GM12878 (cell line): ENCODE data around the gene ZNF324. TPM values are rescaled to one million over a fixed set of nuclear protein-coding genes. Genes with fewer than 3 reads are reported as not detected.
A peak's percentile ranks its signal among the peaks of the same experiment; 100 is the strongest.

Experiments used
- ATAC-seq: fragments of 200-7000 bp; cut with Tn5 transposase; 3 replicates; pipeline ENCODE4 v1.9.1; 2020; ENCODE audit warnings: mild to moderate bottlenecking, moderate library complexity
- BruUV-seq: library from RNA; stranded (reverse); fragments of 400-500 nt; replicated peaks from 2 replicates; lab custom pipeline; 2021; lab: Mats Ljungman, UMichigan
- CTCF ChIA-PET: fragments of 300-600 bp; sonication (Branson Sonifier 250); formaldehyde crosslinking; extraction: SDS; loops from one replicate; lab custom pipeline; 2021; ENCODE audit warnings: inconsistent platforms; lab: Yijun Ruan, JAX
- POLR2A ChIA-PET: fragments of 350-600 bp; formaldehyde crosslinking; extraction: SDS; loops from one replicate; lab custom pipeline; 2021; ENCODE audit warnings: inconsistent platforms; lab: Charles Lee
- RAD21 ChIA-PET: fragments of 300-600 bp; sonication (Branson Sonifier 250); formaldehyde crosslinking; loops from one replicate; lab custom pipeline; 2023; ENCODE audit warnings: antibody characterized with exemption; ENCODE audit not compliant: unreplicated experiment; lab: Charles Lee
- SMC1A ChIA-PET: fragments of 300-600 bp; sonication (Branson Sonifier 250); formaldehyde crosslinking; loops from one replicate; lab custom pipeline; 2023; ENCODE audit not compliant: unreplicated experiment, uncharacterized antibody; lab: Charles Lee
- DNase-seq: peaks from one replicate; pipeline ENCODE4 v3.0.0-alpha.2; 2011; ENCODE audit warnings: low read depth, low spot score
- FAIRE-seq: peaks from 3 replicates; lab custom pipeline; 2011; peaks lifted over from hg19 to GRCh38; lab: Jason Lieb, UNC
- H2AFZ ChIP-seq: 2 replicates; pipeline ENCODE4 v1.6.0; 2011; ENCODE audit warnings: low read depth, low read length, control low read depth; ENCODE audit not compliant: control insufficient read depth
- H3K27ac ChIP-seq: 2 replicates; pipeline ENCODE4 v1.5.1; 2011; ENCODE audit warnings: control low read depth; ENCODE audit not compliant: control insufficient read depth, insufficient read depth
- H3K27me3 ChIP-seq, 2 experiments: replicated peaks in 1 of 2; 2 replicates each; pipeline versions ENCODE4 v1.6.0 to v1.6.1; 2011; ENCODE audit warnings: low read length in 1 of 2; ENCODE audit not compliant: control insufficient read depth in 2 of 2, insufficient read depth in 2 of 2
- H3K36me3 ChIP-seq, 2 experiments: 2 replicates each; pipeline ENCODE4 v1.5.1; 2011; ENCODE audit warnings: low read length in 1 of 2; ENCODE audit not compliant: control insufficient read depth in 2 of 2, insufficient read depth in 2 of 2
- H3K4me1 ChIP-seq: 2 replicates; pipeline ENCODE4 v1.6.1; 2011; ENCODE audit warnings: mild to moderate bottlenecking, low read length, moderate library complexity, mixed read lengths; ENCODE audit not compliant: control insufficient read depth, insufficient read depth
- H3K4me2 ChIP-seq: 2 replicates; pipeline ENCODE4 v1.6.0; 2011; ENCODE audit warnings: control low read depth; ENCODE audit not compliant: control insufficient read depth, insufficient read depth
- H3K4me3 ChIP-seq: fragments of 200-600 bp; sonication (generic); 2 replicates; pipeline ENCODE4 v1.5.1; 2016
- H3K79me2 ChIP-seq: 2 replicates; pipeline ENCODE4 v1.6.0; 2011; ENCODE audit warnings: low read length; ENCODE audit not compliant: control insufficient read depth, insufficient read depth
- H3K9ac ChIP-seq: 2 replicates; pipeline ENCODE4 v1.8.0; 2011; ENCODE audit warnings: low read length, control low read depth, mixed read lengths; ENCODE audit not compliant: control insufficient read depth, insufficient read depth
- H3K9me3 ChIP-seq: replicated peaks from 3 replicates; pipeline ENCODE4 v1.5.1; 2011; ENCODE audit warnings: mild to moderate bottlenecking, low read length; ENCODE audit not compliant: control insufficient read depth, insufficient read depth
- H4K20me1 ChIP-seq: 2 replicates; pipeline ENCODE4 v1.6.0; 2011; ENCODE audit not compliant: control insufficient read depth, insufficient read depth
- ATF3 ChIP-seq: IDR thresholded peaks from 2 replicates; pipeline ENCODE4 v1.6.1; 2011; ENCODE audit warnings: low read depth, mild to moderate bottlenecking, low read length, moderate library complexity, borderline replicate concordance; ENCODE audit errors: extremely low read depth
- BACH1 ChIP-seq: fragments of 450-650 bp; IDR thresholded peaks from 2 replicates; pipeline ENCODE4 v1.6.1; 2017; ENCODE audit warnings: mild to moderate bottlenecking, borderline replicate concordance
- ELK1 ChIP-seq: IDR thresholded peaks from 2 replicates; pipeline ENCODE4 v1.6.1; 2012; ENCODE audit warnings: low read depth, low read length, improper control_type of control experiment
- FOS ChIP-seq: IDR thresholded peaks from 3 replicates; pipeline ENCODE4 v1.6.1; 2011; ENCODE audit warnings: borderline replicate concordance; ENCODE audit not compliant: insufficient read length; ENCODE audit errors: extremely low read depth
- GABPA ChIP-seq: IDR thresholded peaks from 2 replicates; pipeline ENCODE4 v1.6.1; 2014; ENCODE audit warnings: antibody characterized with exemption, low read depth, mild to moderate bottlenecking, inconsistent platforms
- HCFC1 ChIP-seq: fragments of 150-350 bp; IDR thresholded peaks from 2 replicates; pipeline ENCODE4 v1.6.1; 2014; ENCODE audit warnings: low read length
- LARP7 ChIP-seq: fragments of 450-650 bp; IDR thresholded peaks from 2 replicates; pipeline ENCODE4 v1.6.1; 2017; ENCODE audit warnings: mild to moderate bottlenecking
- MXI1 ChIP-seq: fragments of 150-350 bp; IDR thresholded peaks from 2 replicates; pipeline ENCODE4 v1.6.1; 2011; ENCODE audit warnings: low read depth, mild to moderate bottlenecking, inconsistent platforms, low read length, improper control_type of control experiment
- NFIC ChIP-seq: IDR thresholded peaks from 2 replicates; pipeline ENCODE4 v1.6.1; 2012; ENCODE audit warnings: low read depth, mild to moderate bottlenecking, inconsistent platforms, low read length, moderate library complexity
- RUNX3 ChIP-seq: IDR thresholded peaks from 2 replicates; pipeline ENCODE4 v1.6.1; 2012; ENCODE audit warnings: low read length, inconsistent platforms
- SIX5 ChIP-seq: IDR thresholded peaks from 2 replicates; pipeline ENCODE4 v1.6.1; 2011; ENCODE audit warnings: mild to moderate bottlenecking, low read depth, low read length, moderate library complexity; ENCODE audit not compliant: severe bottlenecking
- TARDBP ChIP-seq: IDR thresholded peaks from 2 replicates; pipeline ENCODE4 v1.6.1; 2016; ENCODE audit warnings: borderline replicate concordance
- TCF12 ChIP-seq: IDR thresholded peaks from 2 replicates; pipeline ENCODE4 v1.6.1; 2011; ENCODE audit warnings: low read depth, mild to moderate bottlenecking, low read length
- YY1 ChIP-seq: IDR thresholded peaks from 2 replicates; pipeline ENCODE4 v1.6.1; 2011; ENCODE audit warnings: low read depth, mild to moderate bottlenecking, low read length
- ZNF274 ChIP-seq: IDR thresholded peaks from one replicate; pipeline ENCODE4 v1.8.0; 2011; ENCODE audit not compliant: insufficient read length, insufficient read depth
- WGBS: methylation state at CpG from one replicate; pipeline ENCODE4 v1.1.6; 2016; ENCODE audit warnings: low lambda C conversion rate; ENCODE audit not compliant: insufficient replicate concordance, insufficient coverage; ENCODE audit errors: missing lambda C conversion rate; 5-methylcytosine and 5-hydroxymethylcytosine counted together
- in situ Hi-C: fragments of 300-500 bp; cut with MboI; formaldehyde crosslinking; loops from 9 replicates; pipeline ENCODE4 v1.14.3; 2018; ENCODE audit warnings: mixed read lengths
- intact Hi-C: fragments of 100-400 bp; cut with micrococcal nuclease; formaldehyde crosslinking; loops from one replicate; pipeline ENCODE4 v1.14.2; 2022; ENCODE audit not compliant: unreplicated experiment
- polyA plus RNA-seq, 11 experiments: library from polyadenylated mRNA; depleted of rRNA in 4 of 11; unstranded in 6 of 11; stranded (reverse) in 5 of 11; fragments of >200 nt; fragmentation: Nextera tagmentation in 4 of 11; fragmentation: Illumina TruSeq in 1 of 11; extraction: Ambion mirVana in 4 of 11; extraction: Trizol in 1 of 11; gene quantifications; 1 replicate in 1 of 11; 2 replicates in 10 of 11; pipeline versions ENCODE4 v1.2.1 to v1.2.3, GENCODE V29; 2011 to 2016; ENCODE audit warnings: inconsistent platforms in 2 of 11, missing spikeins in 2 of 11, low read depth in 1 of 11
- total RNA-seq, 4 experiments: library from RNA; depleted of rRNA in 3 of 4; stranded (reverse); fragments of >200 nt in 3 of 4; fragmentation: Illumina TruSeq in 1 of 4; extraction: Trizol in 1 of 4; gene quantifications; 2 replicates each; pipeline versions ENCODE4 v1.2.1 to v1.2.3, GENCODE V29; 2013 to 2021
- TF ChIP-seq, protein P1 (sequence below): IDR thresholded peaks from 2 replicates; pipeline ENCODE4 v1.6.1; 2011; ENCODE audit warnings: borderline replicate concordance, low read depth, mild to moderate bottlenecking, moderate library complexity, mixed read lengths, low read length; ENCODE audit not compliant: insufficient read depth; ENCODE audit errors: extremely low read length
- TF ChIP-seq, protein P2 (sequence below): fragments of 450-650 bp; conservative IDR thresholded peaks from 2 replicates; pipeline ENCODE4 v1.6.1; 2017; ENCODE audit warnings: mild to moderate bottlenecking, moderate library complexity
- TF ChIP-seq, protein P3 (sequence below): fragments of 150-350 bp; IDR thresholded peaks from 2 replicates; pipeline ENCODE4 v1.6.1; 2014; ENCODE audit warnings: mild to moderate bottlenecking, low read depth, low read length

The ZNF324 gene
- total and polyA plus RNA-seq, 10 of the 15 experiments (the other 5 are each of a cell fraction or from before 2014, with no cell fraction given), result 0.71 to 13.9 (median 7.0) TPM

GRCh38 chr19:58466760-58467589 lies at the start of gene ZNF324 (continued):
- peak; percentile 86 for TF ChIP-seq ELK1
- TF ChIP-seq MXI1, result peak; percentile 90
- TF ChIP-seq TARDBP, result peak; percentile 75; the same call in 1 of the 2 replicates
- 0 out of 2 replicates have a peak, but pooled peaks have one; percentile 4 for TF ChIP-seq TCF12
- TF ChIP-seq LARP7, result peak; percentile 48; the same call in 1 of the 2 replicates
- no peak for TF ChIP-seq NFIC
- TF ChIP-seq BACH1, result 0 out of 2 replicates have a peak, but pooled peaks have one; percentile 29
- no peak for TF ChIP-seq FOS
- peak; percentile 84 for TF ChIP-seq HCFC1
- peak; percentile 75 for TF ChIP-seq SIX5
- TF ChIP-seq ATF3, result peak; percentile 83; the same call in 1 of the 2 replicates

- ChIA-PET CTCF (no interaction called here), RAD21 (no interaction called here), SMC1A (no interaction called here), POLR2A (no interaction called here)
- FAIRE-seq, result no peak
- Histone ChIP-seq H3K27me3 (no peaks in the 10 kb centered on the region), H3K9me3 (peaks cover 29% of the 10 kb centered on the region), H3K4me1 (no peaks in the 10 kb centered on the region), H3K4me2 (no peak overlapping the region), H3K9ac (no peak overlapping the region), H3K79me2 (no peaks in the 10 kb centered on the region), H2AFZ (no peak overlapping the region), H3K27ac (no peak overlapping the region), H3K4me3 (no peak overlapping the region), H3K36me3 (no peaks in the 10 kb centered on the region), H4K20me1 (no peaks in the 10 kb centered on the region)
- BruUV-seq, result no TSS peak
- intact Hi-C loops, result no loop called here
- no peak for DNase-seq
- WGBS, result 56% methylated on average over 1 of the region's 1 CpG
- ATAC-seq, result no peak
- in situ Hi-C loops, result no loop called here
- TF ChIP-seq ZNF274 (no peak), GABPA (no peak), RUNX3 (no peak), YY1 (no peak)
- TF ChIP-seq, protein P1, sequence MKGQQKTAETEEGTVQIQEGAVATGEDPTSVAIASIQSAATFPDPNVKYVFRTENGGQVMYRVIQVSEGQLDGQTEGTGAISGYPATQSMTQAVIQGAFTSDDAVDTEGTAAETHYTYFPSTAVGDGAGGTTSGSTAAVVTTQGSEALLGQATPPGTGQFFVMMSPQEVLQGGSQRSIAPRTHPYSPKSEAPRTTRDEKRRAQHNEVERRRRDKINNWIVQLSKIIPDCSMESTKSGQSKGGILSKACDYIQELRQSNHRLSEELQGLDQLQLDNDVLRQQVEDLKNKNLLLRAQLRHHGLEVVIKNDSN, result no peak
- TF ChIP-seq, protein P2, sequence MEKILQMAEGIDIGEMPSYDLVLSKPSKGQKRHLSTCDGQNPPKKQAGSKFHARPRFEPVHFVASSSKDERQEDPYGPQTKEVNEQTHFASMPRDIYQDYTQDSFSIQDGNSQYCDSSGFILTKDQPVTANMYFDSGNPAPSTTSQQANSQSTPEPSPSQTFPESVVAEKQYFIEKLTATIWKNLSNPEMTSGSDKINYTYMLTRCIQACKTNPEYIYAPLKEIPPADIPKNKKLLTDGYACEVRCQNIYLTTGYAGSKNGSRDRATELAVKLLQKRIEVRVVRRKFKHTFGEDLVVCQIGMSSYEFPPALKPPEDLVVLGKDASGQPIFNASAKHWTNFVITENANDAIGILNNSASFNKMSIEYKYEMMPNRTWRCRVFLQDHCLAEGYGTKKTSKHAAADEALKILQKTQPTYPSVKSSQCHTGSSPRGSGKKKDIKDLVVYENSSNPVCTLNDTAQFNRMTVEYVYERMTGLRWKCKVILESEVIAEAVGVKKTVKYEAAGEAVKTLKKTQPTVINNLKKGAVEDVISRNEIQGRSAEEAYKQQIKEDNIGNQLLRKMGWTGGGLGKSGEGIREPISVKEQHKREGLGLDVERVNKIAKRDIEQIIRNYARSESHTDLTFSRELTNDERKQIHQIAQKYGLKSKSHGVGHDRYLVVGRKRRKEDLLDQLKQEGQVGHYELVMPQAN, result no peak
- TF ChIP-seq, protein P3, sequence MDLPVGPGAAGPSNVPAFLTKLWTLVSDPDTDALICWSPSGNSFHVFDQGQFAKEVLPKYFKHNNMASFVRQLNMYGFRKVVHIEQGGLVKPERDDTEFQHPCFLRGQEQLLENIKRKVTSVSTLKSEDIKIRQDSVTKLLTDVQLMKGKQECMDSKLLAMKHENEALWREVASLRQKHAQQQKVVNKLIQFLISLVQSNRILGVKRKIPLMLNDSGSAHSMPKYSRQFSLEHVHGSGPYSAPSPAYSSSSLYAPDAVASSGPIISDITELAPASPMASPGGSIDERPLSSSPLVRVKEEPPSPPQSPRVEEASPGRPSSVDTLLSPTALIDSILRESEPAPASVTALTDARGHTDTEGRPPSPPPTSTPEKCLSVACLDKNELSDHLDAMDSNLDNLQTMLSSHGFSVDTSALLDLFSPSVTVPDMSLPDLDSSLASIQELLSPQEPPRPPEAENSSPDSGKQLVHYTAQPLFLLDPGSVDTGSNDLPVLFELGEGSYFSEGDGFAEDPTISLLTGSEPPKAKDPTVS, result no peak
Observed at GRCh38 chr19:58428617-58429016, 38.3 kb upstream of the ZNF324 start.
